Right lobe of liver (tissue), 4 donors: ENCODE measurements around the gene SETMAR.

ENCODE experiments used
- CTCF ChIP-seq, 4 donors: fragments of 200-600 bp in 3 of 4; fragments of 450-650 bp in 1 of 4; IDR thresholded peaks; one replicate each; pipeline versions ENCODE4 v1.5.1 to v1.8.0; 2016 to 2022; ENCODE audit warnings: antibody characterized with exemption in 4 of 4, mild to moderate bottlenecking in 2 of 4
- POLR2A ChIP-seq: fragments of 450-650 bp; IDR thresholded peaks from one replicate; pipeline ENCODE4 v1.6.1; 2017; ENCODE audit warnings: antibody characterized with exemption, mild to moderate bottlenecking
- donor health status: DM: no; HTN: no; CAD: no.
- donor health status: DM: no; HTN: no; CAD: no.
- donor health status: DM: no; HTN: yes; CAD: no.

GRCh38 chr3:4284865-4285264 is 18.3 kb upstream of the SETMAR start:
- no peak for TF ChIP-seq CTCF (IDR thresholded peaks at IDR 0.05)
- no peak for TF ChIP-seq POLR2A
